Stimulated activated CD4-positive, alpha-beta T cell treated with anti-CD3 and anti-CD28 coated beads, Interleukin-4, amount 100 ng/mL, for 4 hours (primary cell): Measurements from ENCODE around the gene POLDIP3.
A peak's percentile ranks its signal among the peaks of the same experiment; 100 is the strongest.

Experiments
- DNase-seq, 2 experiments: peaks; one replicate each; pipeline ENCODE4 v3.0.0-alpha.2; 2020

The POLDIP3 gene

GRCh38 chr22:42614312-42615091 is at the start of gene POLDIP3:
TSS of gene POLDIP3 (minus strand) at chr22:42614883. CDS start at chr22:42614857, 26 bp downstream.
- DNase-seq, result peak; percentile 98 to 99

GRCh38 chr22:42661985-42662831 is 47.5 kb upstream of the POLDIP3 start:
- peak; percentile 63 to 82 for DNase-seq

GRCh38 chr22:42656578-42656977 is 41.9 kb upstream of the POLDIP3 start:
- DNase-seq, result no peak

- no peak for DNase-seq
Observed at GRCh38 chr22:42655693-42656092, 41.0 kb upstream of the POLDIP3 start.

GRCh38 chr22:42654436-42655073 is 39.9 kb upstream of the POLDIP3 start:
- DNase-seq, result no peak

GRCh38 chr22:42653999-42654398 is 39.3 kb upstream of the POLDIP3 start:
- DNase-seq, result no peak

- DNase-seq, result no peak
Observed at GRCh38 chr22:42651134-42651533, 36.5 kb upstream of the POLDIP3 start.

GRCh38 chr22:42649246-42650099 is 34.8 kb upstream of the POLDIP3 start, which contains the start of gene CYB5R3:
TSS of gene CYB5R3 (minus strand) at chr22:42649392. CDS start at chr22:42649315, 77 bp downstream.
- peak; percentile 64 to 84 for DNase-seq

- DNase-seq, result peak; percentile 13 to 41
Observed at GRCh38 chr22:42648368-42649245, 33.9 kb upstream of the POLDIP3 start.

- no peak for DNase-seq
Observed at GRCh38 chr22:42648017-42648367, 33.3 kb upstream of the POLDIP3 start.

- no peak for DNase-seq
Observed at GRCh38 chr22:42646569-42647525, 32.2 kb upstream of the POLDIP3 start.

GRCh38 chr22:42645938-42646568 is 31.4 kb upstream of the POLDIP3 start:
- DNase-seq, result no peak

- DNase-seq, result no peak
Observed at GRCh38 chr22:42645341-42645937, 30.8 kb upstream of the POLDIP3 start.

- DNase-seq, result no peak
Observed at GRCh38 chr22:42644422-42645340, 30.0 kb upstream of the POLDIP3 start.

- no peak for DNase-seq
Observed at GRCh38 chr22:42643634-42644421, 29.1 kb upstream of the POLDIP3 start.

- no peak for DNase-seq
Observed at GRCh38 chr22:42642806-42643633, 28.3 kb upstream of the POLDIP3 start.
